A673 (cell line): ENCODE results near the gene HBP1. TPM values are rescaled to one million over a fixed set of nuclear protein-coding genes. Genes with fewer than 3 reads are reported as not detected.

Source experiments
- BruUV-seq: library from RNA; stranded (reverse); fragments of 400-500 nt; replicated peaks from 2 replicates; lab custom pipeline; 2021; lab: Mats Ljungman, UMichigan
- CTCF ChIA-PET: fragments of 300-600 bp; sonication (Branson Sonifier 250); formaldehyde crosslinking; loops from one replicate; lab custom pipeline; 2022; ENCODE audit warnings: antibody characterized with exemption; lab: Charles Lee
- POLR2A ChIA-PET: fragments of 300-600 bp; sonication (Branson Sonifier 250); formaldehyde crosslinking; loops from one replicate; lab custom pipeline; 2022; ENCODE audit warnings: antibody characterized with exemption; ENCODE audit not compliant: low non-redundant PET; lab: Charles Lee
- DNase-seq: peaks from one replicate; pipeline ENCODE4 v3.0.0-alpha.2; 2015; ENCODE audit warnings: low spot score
- H3K27ac ChIP-seq: fragments of 200-600 bp; sonication (generic); 2 replicates; pipeline ENCODE4 v1.5.1; 2016; ENCODE audit warnings: mixed run types, low read depth, mild to moderate bottlenecking, mixed read lengths, antibody characterized with exemption, low read length; ENCODE audit not compliant: poor library complexity, severe bottlenecking
- H3K27me3 ChIP-seq: fragments of 200-600 bp; sonication (generic); replicated peaks from 2 replicates; pipeline ENCODE4 v1.6.1; 2017; ENCODE audit warnings: mixed run types, low read depth, mild to moderate bottlenecking, mixed read lengths, antibody characterized with exemption, low read length; ENCODE audit not compliant: insufficient read depth, poor library complexity
- H3K36me3 ChIP-seq: fragments of 200-600 bp; sonication (generic); 2 replicates; pipeline ENCODE4 v1.6.1; 2016; ENCODE audit warnings: mixed run types, mild to moderate bottlenecking, mixed read lengths, antibody characterized with exemption, low read length; ENCODE audit not compliant: insufficient read depth, poor library complexity, severe bottlenecking
- H3K4me1 ChIP-seq: fragments of 200-600 bp; sonication (generic); 2 replicates; pipeline ENCODE4 v1.6.1; 2017; ENCODE audit warnings: mixed run types, mild to moderate bottlenecking, mixed read lengths, antibody characterized with exemption, low read length; ENCODE audit not compliant: insufficient read depth, poor library complexity, severe bottlenecking
- H3K4me3 ChIP-seq: fragments of 200-600 bp; sonication (generic); 2 replicates; pipeline ENCODE4 v1.5.1; 2016; ENCODE audit warnings: low read depth, mixed run types, mild to moderate bottlenecking, mixed read lengths, low read length; ENCODE audit not compliant: poor library complexity, severe bottlenecking
- H3K9me3 ChIP-seq: fragments of 200-600 bp; sonication (generic); 2 replicates; pipeline ENCODE4 v1.6.1; 2016; ENCODE audit warnings: mixed run types, low read depth, mild to moderate bottlenecking, mixed read lengths, antibody characterized with exemption, low read length; ENCODE audit not compliant: poor library complexity, severe bottlenecking
- CTCF ChIP-seq: fragments of 300-800, 200-600 bp; sonication (generic); conservative IDR thresholded peaks from 2 replicates; pipeline ENCODE4 v1.5.1; 2017; ENCODE audit warnings: low read depth, mild to moderate bottlenecking, antibody characterized with exemption, low read length, moderate library complexity, mixed read lengths
- EZH2 ChIP-seq: fragments of 200-600 bp; sonication (generic); IDR thresholded peaks from 2 replicates; pipeline ENCODE4 v1.6.1; 2017; ENCODE audit warnings: borderline replicate concordance, low read depth, mild to moderate bottlenecking, mixed read lengths, antibody characterized with exemption, low read length; ENCODE audit not compliant: poor library complexity, severe bottlenecking
- intact Hi-C: fragments of 100-400 bp; cut with micrococcal nuclease; formaldehyde crosslinking; loops from one replicate; pipeline ENCODE4 v1.10.0; 2022; ENCODE audit not compliant: unreplicated experiment
- total RNA-seq: library from RNA; stranded (reverse); gene quantifications from 2 replicates; pipeline ENCODE4 v1.2.3, GENCODE V29; 2021

The HBP1 gene
- total RNA-seq, 1 experiment from 2014 or later = 11.7 TPM

- Histone ChIP-seq H3K9me3 (no peaks in the 10 kb centered on the region), H3K27ac (no peak overlapping the region), H3K4me1 (no peaks in the 10 kb centered on the region), H3K4me3 (no peak overlapping the region), H3K27me3 (no peaks in the 10 kb centered on the region), H3K36me3 (no peaks in the 10 kb centered on the region)
- no TSS peak for BruUV-seq
- intact Hi-C loops = no loop called here
- POLR2A ChIA-PET = no interaction called here
- CTCF ChIA-PET = no interaction called here
- TF ChIP-seq CTCF (no peak), EZH2 (no peak)
- DNase-seq = no peak
These were observed 10.8 kb upstream of the HBP1 start for GRCh38 chr7:107158028-107158427.

GRCh38 chr7:107160389-107160788, 8.4 kb upstream of the HBP1 start:
- no peak for TF ChIP-seq EZH2
- Histone ChIP-seq H3K27ac (no peak overlapping the region), H3K9me3 (no peaks in the 10 kb centered on the region), H3K36me3 (no peaks in the 10 kb centered on the region), H3K4me3 (no peak overlapping the region), H3K27me3 (no peaks in the 10 kb centered on the region), H3K4me1 (no peaks in the 10 kb centered on the region)
- no peak for DNase-seq
- ChIA-PET CTCF (no interaction called here), POLR2A (no interaction called here)
- no TSS peak for BruUV-seq
- intact Hi-C loops = no loop called here

GRCh38 chr7:107161415-107161814, 7.4 kb upstream of the HBP1 start:
- Histone ChIP-seq H3K36me3 (no peaks in the 10 kb centered on the region), H3K4me1 (peaks cover 1% of the 10 kb centered on the region), H3K4me3 (no peak overlapping the region), H3K27ac (no peak overlapping the region), H3K27me3 (no peaks in the 10 kb centered on the region), H3K9me3 (no peaks in the 10 kb centered on the region)
- intact Hi-C loops = no loop called here
- no peak for DNase-seq
- ChIA-PET CTCF (no interaction called here), POLR2A (no interaction called here)
- TF ChIP-seq EZH2 (no peak), CTCF (no peak)
- no TSS peak for BruUV-seq

DNA sequence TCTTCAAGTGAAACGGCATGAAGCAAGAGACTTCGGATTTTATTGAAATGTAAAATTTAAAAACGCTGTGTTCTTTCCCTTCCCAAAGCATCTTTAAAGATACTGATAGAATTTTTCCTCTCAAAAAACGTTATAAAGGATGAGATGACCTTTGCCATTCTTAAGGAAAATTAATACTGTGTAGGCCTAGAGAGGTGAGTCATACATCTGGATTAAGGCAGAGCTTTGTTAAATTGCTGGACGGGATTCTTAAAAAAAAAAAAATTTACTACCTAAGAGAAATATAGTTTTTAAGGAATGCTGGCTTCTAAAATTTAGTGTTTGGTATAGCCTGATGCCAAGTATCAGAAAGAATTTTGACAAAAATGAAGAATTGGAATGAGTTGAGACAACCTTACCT, 6.3 kb upstream of the HBP1 start:
- H3K27me3 ChIP-seq = no peaks in the 10 kb centered on the region
- H3K4me3 ChIP-seq = no peak overlapping the region
- ChIA-PET POLR2A (interaction anchor here (0.6 kb wide), 1 partner anchor 32 kb away, joined by 3 read pairs; no protein-coding TSS in a partner anchor), CTCF (no interaction called here)
- H3K4me1 ChIP-seq = peaks cover 5% of the 10 kb centered on the region
- no peak for TF ChIP-seq CTCF
- no peak for TF ChIP-seq EZH2
- BruUV-seq = no TSS peak
- no peak overlapping the region for H3K27ac ChIP-seq
- intact Hi-C loops = no loop called here
- no peak for DNase-seq
- no peaks in the 10 kb centered on the region for H3K36me3 ChIP-seq
- H3K9me3 ChIP-seq = no peaks in the 10 kb centered on the region
